Measurements from ENCODE around the gene HPS5.
"Not testable (repeated sequence)": the region's sequence is repeated elsewhere in the genome, so short reads cannot be mapped to it uniquely, and the experiment has no call there.

Gene HPS5

GRCh38 chr11:18315893-18316292 is 6.0 kb downstream of the HPS5 start:
- no peak for DNase-seq

- DNase-seq, result peak; percentile 50
Observed at GRCh38 chr11:18314784-18315523, 7.0 kb downstream of the HPS5 start.

GRCh38 chr11:18313965-18314763 is 7.8 kb downstream of the HPS5 start:
- peak; percentile 49 for DNase-seq

DNA sequence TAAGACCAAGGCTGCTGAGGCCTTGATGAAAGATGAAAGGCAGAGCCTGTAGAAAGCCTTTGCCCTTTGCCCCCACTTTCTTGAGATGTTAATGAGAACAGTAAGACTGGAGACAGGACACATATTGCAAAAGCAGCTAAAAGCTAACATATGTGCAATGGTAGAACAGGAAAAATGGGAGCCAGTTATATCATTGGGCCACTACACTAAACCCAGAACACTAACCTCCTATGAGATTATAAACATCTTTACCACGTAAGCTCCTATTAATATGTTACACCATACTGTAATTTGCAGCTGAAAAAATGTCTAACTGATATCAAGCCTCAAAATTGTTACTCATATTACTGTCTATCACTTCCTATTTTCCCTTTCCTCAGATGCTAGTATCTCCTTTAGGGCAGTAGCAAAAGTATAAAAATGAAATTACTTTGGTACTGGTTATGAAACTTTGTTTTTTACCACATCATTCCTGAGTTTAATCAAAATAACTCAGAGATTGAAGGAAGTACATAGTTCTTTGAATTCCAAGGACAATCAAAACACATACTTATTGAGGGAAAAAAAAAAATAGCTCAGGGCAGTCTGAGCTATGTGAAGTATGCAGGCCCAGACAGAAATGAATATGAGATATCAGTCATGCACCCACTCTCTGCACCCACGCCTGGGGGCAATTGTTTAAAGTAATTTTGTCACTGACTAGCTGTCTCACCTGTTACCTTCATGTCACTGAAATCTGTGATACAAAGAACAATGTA is 9.1 kb downstream of the HPS5 start:
- DNase-seq, result peak; percentile 88

DNA sequence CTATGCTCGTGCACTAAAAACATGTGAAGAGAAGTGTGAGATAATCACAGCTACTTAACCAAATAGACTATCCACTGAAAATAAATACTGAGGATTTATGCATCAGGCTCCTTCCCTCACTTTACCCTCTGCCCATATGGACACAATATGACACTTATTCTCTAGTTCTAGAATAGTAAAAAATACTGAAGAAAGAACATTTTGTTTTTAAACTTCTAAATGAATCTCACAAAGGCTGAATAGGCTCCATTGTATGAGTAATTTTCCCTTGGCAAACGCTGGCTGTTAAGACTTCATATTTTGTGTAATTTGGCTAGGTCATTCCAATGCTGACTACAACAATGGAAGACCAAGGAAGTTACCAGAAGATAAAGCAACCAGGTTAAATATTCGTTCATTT is 9.9 kb downstream of the HPS5 start:
- no peak for DNase-seq

DNA sequence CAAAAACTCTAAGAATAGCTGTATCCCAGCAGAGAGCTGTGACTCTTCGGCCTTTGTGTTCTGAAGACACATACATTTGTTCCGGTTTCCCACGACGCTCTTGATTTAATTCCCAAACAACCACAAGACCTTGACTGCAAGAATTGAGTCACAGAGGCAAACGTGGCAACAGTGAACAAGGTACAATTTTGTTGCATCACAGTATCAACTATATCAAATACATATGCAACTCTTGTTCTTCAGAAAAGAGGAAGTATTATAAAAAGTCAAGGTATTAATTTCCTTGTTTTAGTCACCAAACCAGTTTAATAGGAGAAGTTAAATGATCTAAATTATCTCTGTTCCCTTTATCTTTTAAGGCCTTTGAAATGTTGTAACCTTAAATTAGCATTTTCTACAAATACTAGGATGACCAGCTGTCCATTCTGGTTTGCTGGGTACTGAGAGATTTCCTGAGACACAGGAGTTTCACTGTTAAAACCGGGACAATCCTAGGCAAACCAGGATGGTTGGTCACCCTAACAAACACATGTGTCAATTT is 11.1 kb downstream of the HPS5 start:
- no peak for DNase-seq

GRCh38 chr11:18309691-18310090 is 12.2 kb downstream of the HPS5 start:
- DNase-seq, result no peak

DNA sequence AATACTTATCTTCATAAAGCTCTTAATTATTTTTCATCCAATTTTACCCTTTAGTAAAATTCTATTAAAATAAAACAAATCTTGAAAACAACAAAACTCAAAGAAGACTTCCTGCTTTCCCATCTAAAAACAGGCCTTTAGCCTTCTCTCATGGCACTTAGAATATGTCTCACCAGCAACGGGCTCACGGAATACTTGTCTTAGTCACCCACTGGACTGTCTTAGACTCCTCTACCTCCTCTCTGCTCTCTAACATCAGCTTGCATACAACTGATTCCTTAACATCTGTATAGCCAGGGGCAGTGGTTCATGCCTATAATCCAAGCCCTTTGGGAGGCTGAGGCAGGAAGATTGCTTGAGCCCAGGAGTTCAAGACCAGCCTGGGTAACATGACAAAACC is 13.7 kb downstream of the HPS5 start:
- no peak for DNase-seq

GRCh38 chr11:18307461-18308139 is 14.3 kb downstream of the HPS5 start:
- DNase-seq, result no peak

DNA sequence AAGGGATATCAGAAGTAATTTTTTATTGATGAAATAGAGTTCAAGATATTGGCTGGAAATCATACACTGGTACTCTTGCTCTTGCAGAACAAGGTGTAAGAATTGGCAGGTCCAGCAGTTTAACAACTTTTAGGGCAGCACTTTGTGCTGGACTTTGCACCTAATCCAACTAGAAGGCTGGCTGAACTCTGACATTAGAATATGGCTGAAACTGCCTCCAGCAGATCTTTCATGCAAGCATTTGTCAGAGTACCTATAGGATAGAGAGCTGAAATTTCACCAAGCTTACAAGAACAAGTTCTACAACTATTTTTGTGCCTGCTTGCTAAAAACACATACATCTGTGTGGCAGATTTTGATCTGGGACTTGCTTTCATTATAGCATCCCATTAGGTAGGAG is 17.2 kb downstream of the HPS5 start:
- DNase-seq, result no peak

DNA sequence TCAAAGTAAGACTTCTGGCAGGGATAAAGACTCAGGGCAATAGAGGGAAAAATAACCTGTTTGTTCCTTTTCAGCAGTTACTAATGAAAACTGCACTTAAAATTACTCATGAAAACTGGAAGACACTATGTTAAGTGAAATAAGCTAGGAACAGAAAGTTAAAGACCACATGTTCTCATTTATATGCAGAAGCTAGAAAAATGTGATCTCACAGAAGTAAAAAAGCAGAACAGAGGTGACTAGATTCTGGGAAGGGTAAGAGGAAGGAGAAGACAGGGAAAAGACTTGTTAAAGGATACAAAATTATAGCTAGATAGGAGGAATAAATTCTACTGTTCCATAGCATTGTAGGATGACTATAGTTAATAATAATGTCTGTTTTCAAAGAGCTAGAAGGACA is 22.2 kb downstream of the HPS5 start:
- no peak for DNase-seq

DNA sequence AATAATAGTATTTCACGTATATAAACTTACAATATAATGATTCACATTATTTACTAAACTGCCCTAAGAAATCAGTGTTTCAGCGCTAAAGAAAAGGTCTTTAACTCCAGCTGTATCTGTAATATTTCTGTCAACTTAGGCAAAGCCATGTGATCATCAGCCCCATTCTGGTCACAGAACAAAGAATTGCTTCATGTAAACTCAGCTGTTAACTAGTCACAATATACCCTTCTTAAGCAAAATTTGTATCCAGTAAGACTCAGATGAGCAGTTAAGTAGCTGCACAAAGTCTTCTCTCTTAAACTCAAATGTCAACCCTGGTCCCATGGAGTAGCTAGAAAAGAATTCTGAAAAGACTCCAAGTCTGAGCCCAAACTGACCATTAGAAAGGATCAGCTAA is 26.6 kb downstream of the HPS5 start:
- DNase-seq, result no peak

- no peak for DNase-seq
Observed at GRCh38 chr11:18294862-18295261, 27.1 kb downstream of the HPS5 start.

- no peak for DNase-seq
Observed at GRCh38 chr11:18288911-18289310, 33.0 kb downstream of the HPS5 start.

- no peak for DNase-seq
Observed at GRCh38 chr11:18285841-18286240, 36.1 kb downstream of the HPS5 start.

DNA sequence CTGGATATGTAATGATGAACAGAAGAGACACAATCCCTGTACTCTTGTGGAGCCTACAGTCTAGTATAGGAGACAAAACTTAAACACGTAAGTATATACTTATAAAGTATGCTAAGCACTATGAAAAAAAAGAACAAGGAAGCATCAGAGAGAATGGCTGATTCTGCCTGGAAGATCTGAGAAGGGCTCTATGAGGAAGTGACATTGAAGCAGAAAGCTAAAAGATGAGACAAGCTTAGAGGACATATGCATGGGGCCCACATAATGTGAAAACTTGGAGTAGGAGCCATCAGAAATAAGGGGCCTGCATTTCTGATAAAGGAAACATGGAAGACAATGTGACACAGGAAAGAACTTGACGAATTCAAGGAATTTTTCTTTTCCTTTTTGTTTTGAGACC is 39.3 kb downstream of the HPS5 start:
- DNase-seq, result no peak

GRCh38 chr11:18280438-18281045 is 41.4 kb downstream of the HPS5 start:
- DNase-seq, result no peak

DNA sequence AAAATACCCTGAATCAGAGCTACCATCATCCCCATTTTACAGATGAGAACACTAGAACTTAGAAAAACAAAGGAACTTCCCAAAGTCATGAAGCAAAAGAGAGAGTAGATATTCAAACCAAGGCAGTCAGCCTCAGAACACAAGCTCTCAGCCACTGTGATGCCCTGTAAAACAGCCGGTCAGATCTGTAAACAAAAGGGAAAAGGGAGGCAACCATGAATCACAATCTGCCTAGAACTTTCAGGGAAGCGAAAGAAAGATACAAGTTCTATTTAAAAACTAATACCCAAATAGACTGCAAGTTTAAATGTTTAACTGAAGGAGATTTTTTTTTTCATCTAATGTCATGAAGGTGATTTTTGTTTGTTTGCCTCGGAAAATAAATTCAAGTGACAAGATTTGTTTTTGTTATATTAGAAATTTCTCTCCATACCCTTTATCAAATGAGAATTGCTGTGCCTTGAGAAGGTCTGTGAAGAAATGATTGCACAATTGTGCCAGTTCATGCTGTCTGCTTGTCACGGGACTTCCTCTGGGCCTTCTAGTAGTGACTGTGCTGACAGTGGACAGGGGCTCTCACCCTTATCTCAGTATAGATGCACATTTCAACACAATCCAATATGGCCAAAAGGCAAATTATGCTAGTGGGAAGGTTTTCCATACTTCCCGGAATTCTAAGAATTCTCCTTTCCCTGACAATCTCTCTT is 44.2 kb downstream of the HPS5 start:
- no peak for DNase-seq

- DNase-seq, result no peak
Observed at GRCh38 chr11:18271206-18271605, 50.7 kb downstream of the HPS5 start.

GRCh38 chr11:18270102-18270501 is 51.8 kb downstream of the HPS5 start:
- DNase-seq, result no peak

GRCh38 chr11:18269252-18269651 is 52.7 kb downstream of the HPS5 start:
- not testable (repeated sequence) for DNase-seq

Data from NCI-H226 (cell line).